ENCODE results near the gene TFIP11.

Gene TFIP11

GRCh38 chr22:26536762-26537134 lies 24.5 kb upstream of the TFIP11 start (continued):
- TF ChIP-seq ZNF23 (tag by site-specific recombination; IDR thresholded peaks at IDR 0.05; ENCODE audit: borderline replicate concordance): no peak
- no peak for TF ChIP-seq ZNF623 (tag by site-specific recombination; IDR thresholded peaks at IDR 0.05)
- TF ChIP-seq ZNF426 (tag by site-specific recombination; IDR thresholded peaks at IDR 0.05): no peak
- TF ChIP-seq ZNF791 (tag by site-specific recombination; IDR thresholded peaks at IDR 0.05): no peak
- no peak for TF ChIP-seq ZNF239 (tag by site-specific recombination; IDR thresholded peaks at IDR 0.05)
- TF ChIP-seq ZNF311 (tag by site-specific recombination; IDR thresholded peaks at IDR 0.05; ENCODE audit: borderline replicate concordance): no peak

DNA sequence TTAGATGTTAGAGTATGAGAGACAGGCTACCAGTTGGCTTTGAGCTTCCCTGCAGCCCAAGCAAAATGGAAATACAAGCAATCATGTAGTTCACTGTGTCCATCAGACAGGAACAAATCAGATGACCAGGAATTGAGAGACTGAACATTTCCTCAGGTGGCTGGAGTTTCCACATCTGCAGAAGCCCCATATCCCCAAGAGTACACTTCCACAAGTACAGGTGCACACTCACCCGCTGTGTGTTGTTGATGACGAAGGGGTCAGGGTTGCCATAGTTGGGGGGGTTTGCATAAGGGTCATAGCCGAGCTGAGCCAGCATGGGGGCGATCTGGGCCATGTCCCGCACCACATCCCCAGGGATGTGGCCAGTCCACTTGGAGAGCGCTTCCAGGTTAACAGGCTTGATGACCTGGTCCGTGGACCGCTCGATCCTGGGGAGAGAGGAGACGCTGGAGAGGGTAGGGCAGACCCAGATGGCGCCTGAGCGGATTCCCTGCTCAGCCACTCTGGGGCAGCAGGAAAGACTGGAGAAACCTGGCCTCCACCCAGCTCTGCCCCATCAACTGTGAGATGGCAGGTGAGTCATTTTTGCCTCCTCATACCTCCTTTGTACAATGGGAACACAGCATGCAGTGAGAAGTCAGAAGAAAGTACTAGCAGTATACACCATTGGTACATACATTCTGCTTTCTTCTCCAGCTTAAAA lies 23.9 kb upstream of the TFIP11 start:
- ChIA-PET CTCF (interaction anchor here (0.6 kb wide), 1 partner anchor 660 kb away, joined by 3 read pairs; no protein-coding TSS in a partner anchor), POLR2A (no interaction called here)
- no peak for TF ChIP-seq ZNF2 (tag by site-specific recombination; IDR thresholded peaks at IDR 0.05)
- TF ChIP-seq ZNF169 (tag by site-specific recombination; IDR thresholded peaks at IDR 0.05): no peak
- no peak for TF ChIP-seq ZNF560 (tag by site-specific recombination; IDR thresholded peaks at IDR 0.05; ENCODE audit: borderline replicate concordance)
- TF ChIP-seq ZNF548 (tag by site-specific recombination; IDR thresholded peaks at IDR 0.05): no peak
- no peak for TF ChIP-seq SCRT2 (tag by site-specific recombination; IDR thresholded peaks at IDR 0.05)
- TF ChIP-seq KLF17 (tag by site-specific recombination; IDR thresholded peaks at IDR 0.05): no peak
- no peak for TF ChIP-seq ZNF549 (tag by site-specific recombination; IDR thresholded peaks at IDR 0.05)
- no peak for TF ChIP-seq GLI2 (tag by site-specific recombination; IDR thresholded peaks at IDR 0.05; ENCODE audit: borderline replicate concordance, low read depth)
- TF ChIP-seq ZNF404 (tag by site-specific recombination; IDR thresholded peaks at IDR 0.05): no peak
- TF ChIP-seq ZNF274 (IDR thresholded peaks at IDR 0.05; ENCODE audit: low read length): no peak
- TF ChIP-seq ZNF274 (tag by site-specific recombination; IDR thresholded peaks at IDR 0.05; ENCODE audit: borderline replicate concordance): no peak
- TF ChIP-seq ZNF768 (tag by site-specific recombination; IDR thresholded peaks at IDR 0.05): no peak
- no peak for TF ChIP-seq SETDB1 (IDR thresholded peaks at IDR 0.05; ENCODE audit: insufficient read length, low read length)
- TF ChIP-seq ZNF16 (tag by site-specific recombination; IDR thresholded peaks at IDR 0.05; ENCODE audit: low read depth): no peak
- TF ChIP-seq ZNF266 (tag by site-specific recombination; IDR thresholded peaks at IDR 0.05; ENCODE audit: low read depth): no peak
- TF ChIP-seq, protein P1, sequence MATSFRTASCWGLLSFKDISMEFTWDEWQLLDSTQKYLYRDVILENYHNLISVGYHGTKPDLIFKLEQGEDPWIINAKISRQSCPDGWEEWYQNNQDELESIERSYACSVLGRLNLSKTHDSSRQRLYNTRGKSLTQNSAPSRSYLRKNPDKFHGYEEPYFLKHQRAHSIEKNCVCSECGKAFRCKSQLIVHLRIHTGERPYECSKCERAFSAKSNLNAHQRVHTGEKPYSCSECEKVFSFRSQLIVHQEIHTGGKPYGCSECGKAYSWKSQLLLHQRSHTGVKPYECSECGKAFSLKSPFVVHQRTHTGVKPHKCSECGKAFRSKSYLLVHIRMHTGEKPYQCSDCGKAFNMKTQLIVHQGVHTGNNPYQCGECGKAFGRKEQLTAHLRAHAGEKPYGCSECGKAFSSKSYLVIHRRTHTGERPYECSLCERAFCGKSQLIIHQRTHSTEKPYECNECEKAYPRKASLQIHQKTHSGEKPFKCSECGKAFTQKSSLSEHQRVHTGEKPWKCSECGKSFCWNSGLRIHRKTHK (tag by site-specific recombination; IDR thresholded peaks at IDR 0.05): no peak
- TF ChIP-seq, protein P2, sequence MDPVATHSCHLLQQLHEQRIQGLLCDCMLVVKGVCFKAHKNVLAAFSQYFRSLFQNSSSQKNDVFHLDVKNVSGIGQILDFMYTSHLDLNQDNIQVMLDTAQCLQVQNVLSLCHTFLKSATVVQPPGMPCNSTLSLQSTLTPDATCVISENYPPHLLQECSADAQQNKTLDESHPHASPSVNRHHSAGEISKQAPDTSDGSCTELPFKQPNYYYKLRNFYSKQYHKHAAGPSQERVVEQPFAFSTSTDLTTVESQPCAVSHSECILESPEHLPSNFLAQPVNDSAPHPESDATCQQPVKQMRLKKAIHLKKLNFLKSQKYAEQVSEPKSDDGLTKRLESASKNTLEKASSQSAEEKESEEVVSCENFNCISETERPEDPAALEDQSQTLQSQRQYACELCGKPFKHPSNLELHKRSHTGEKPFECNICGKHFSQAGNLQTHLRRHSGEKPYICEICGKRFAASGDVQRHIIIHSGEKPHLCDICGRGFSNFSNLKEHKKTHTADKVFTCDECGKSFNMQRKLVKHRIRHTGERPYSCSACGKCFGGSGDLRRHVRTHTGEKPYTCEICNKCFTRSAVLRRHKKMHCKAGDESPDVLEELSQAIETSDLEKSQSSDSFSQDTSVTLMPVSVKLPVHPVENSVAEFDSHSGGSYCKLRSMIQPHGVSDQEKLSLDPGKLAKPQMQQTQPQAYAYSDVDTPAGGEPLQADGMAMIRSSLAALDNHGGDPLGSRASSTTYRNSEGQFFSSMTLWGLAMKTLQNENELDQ (tag by site-specific recombination; IDR thresholded peaks at IDR 0.05; ENCODE audit: low read depth): no peak
- H3K4me1 ChIP-seq (ENCODE audit: control insufficient read depth, insufficient read depth, low read length): no peaks in the 10 kb centered on the region
- H3K27ac ChIP-seq (ENCODE audit: extremely low read depth, low read depth, low read length): no peak overlapping the region
- peaks cover 5 to 23% of the 10 kb centered on the region in 2 experiments; a peak in 2 of 3 replicates for H3K36me3 ChIP-seq (ENCODE audit: control insufficient read depth in 2 of 2, insufficient read depth in 1 of 2, low read length in 2 of 2)
- H3K9me3 ChIP-seq (ENCODE audit: control insufficient read depth, insufficient read depth, low read depth, low read length): no peaks in the 10 kb centered on the region
- no peak overlapping the region for H3K4me3 ChIP-seq (ENCODE audit: low read depth, low read length)

Data from HEK293 (cell line).